NCI-H128 (cell line): ENCODE results near the gene PRKN.

ENCODE experiments used
- DNase-seq: peaks from one replicate; lab custom pipeline; 2025; ENCODE audit not compliant: unreplicated experiment; lab: John Stamatoyannopoulos, UW

PRKN gene

GRCh38 chr6:162005372-162005771 is 722.2 kb downstream of the PRKN start:
- DNase-seq: no peak

GRCh38 chr6:161996783-161997182 is 730.8 kb downstream of the PRKN start:
- no peak for DNase-seq

GRCh38 chr6:161985876-161986423 is 741.6 kb downstream of the PRKN start:
- DNase-seq: no peak

- DNase-seq: no peak
Observed at GRCh38 chr6:161984713-161985112, 742.9 kb downstream of the PRKN start.

GRCh38 chr6:161976553-161976952 is 751.0 kb downstream of the PRKN start:
- no peak for DNase-seq

GRCh38 chr6:161973064-161973463 is 754.5 kb downstream of the PRKN start:
- no peak for DNase-seq

- no peak for DNase-seq
Observed at GRCh38 chr6:161971043-161971442, 756.5 kb downstream of the PRKN start.

- no peak for DNase-seq
Observed at GRCh38 chr6:161963634-161964234, 763.8 kb downstream of the PRKN start.

GRCh38 chr6:161963181-161963580 is 764.4 kb downstream of the PRKN start:
- DNase-seq: no peak

- no peak for DNase-seq
Observed at GRCh38 chr6:161961796-161962195, 765.8 kb downstream of the PRKN start.

- no peak for DNase-seq
Observed at GRCh38 chr6:161961046-161961445, 766.5 kb downstream of the PRKN start.

GRCh38 chr6:161959072-161959471 is 768.5 kb downstream of the PRKN start:
- no peak for DNase-seq

GRCh38 chr6:161956082-161956481 is 771.5 kb downstream of the PRKN start:
- no peak for DNase-seq

GRCh38 chr6:161954699-161955276 is 772.8 kb downstream of the PRKN start:
- no peak for DNase-seq

- no peak for DNase-seq
Observed at GRCh38 chr6:161954077-161954476, 773.5 kb downstream of the PRKN start.

GRCh38 chr6:161951126-161951525 is 776.4 kb downstream of the PRKN start:
- DNase-seq: no peak

- no peak for DNase-seq
Observed at GRCh38 chr6:161949531-161949930, 778.0 kb downstream of the PRKN start.

GRCh38 chr6:161948462-161948861 is 779.1 kb downstream of the PRKN start:
- DNase-seq: no peak

GRCh38 chr6:161947371-161947770 is 780.2 kb downstream of the PRKN start:
- no peak for DNase-seq

- no peak for DNase-seq
Observed at GRCh38 chr6:161946461-161946860, 781.1 kb downstream of the PRKN start.

GRCh38 chr6:161943561-161943960 is 784.0 kb downstream of the PRKN start:
- no peak for DNase-seq

GRCh38 chr6:161941565-161941964 is 786.0 kb downstream of the PRKN start:
- DNase-seq: no peak

GRCh38 chr6:161940519-161940918 is 787.0 kb downstream of the PRKN start:
- no peak for DNase-seq
